K562 (cell line): ENCODE measurements around the gene PGAP3. TPM values are rescaled to one million over a fixed set of nuclear protein-coding genes. Genes with fewer than 3 reads are reported as not detected.

Experiments
- CBFA2T2 ChIP-seq: fragments of 450-650 bp; conservative IDR thresholded peaks from 2 replicates; pipeline ENCODE4 v1.6.1; 2017; ENCODE audit warnings: mild to moderate bottlenecking
- CBX1 ChIP-seq: sonication (generic); IDR thresholded peaks from 2 replicates; pipeline ENCODE4 v1.6.1; 2016; ENCODE audit warnings: antibody characterized with exemption, low read depth, mild to moderate bottlenecking
- CCAR2 ChIP-seq: fragments of 200-400 bp; formaldehyde crosslinking; IDR thresholded peaks from 2 replicates; pipeline ENCODE4 v1.6.1; 2017; ENCODE audit warnings: mild to moderate bottlenecking, low read depth, low read length
- NEUROD1 ChIP-seq: fragments of 150-350 bp; IDR thresholded peaks from 2 replicates; pipeline ENCODE4 v1.6.1; 2014; ENCODE audit warnings: borderline replicate concordance, low read length, low read depth; ENCODE audit not compliant: partially characterized antibody
- NR0B1 ChIP-seq: fragments of 450-650 bp; IDR thresholded peaks from one replicate; pipeline ENCODE4 v1.6.1; 2018; ENCODE audit warnings: mild to moderate bottlenecking, moderate library complexity; ENCODE audit not compliant: partially characterized antibody
- PCBP1 ChIP-seq: fragments of 200-400 bp; formaldehyde crosslinking; IDR thresholded peaks from 2 replicates; pipeline ENCODE4 v1.6.1; 2018; ENCODE audit warnings: mild to moderate bottlenecking, low read depth, low read length; ENCODE audit not compliant: poor library complexity, severe bottlenecking
- RBM15 ChIP-seq: fragments of 200-400 bp; formaldehyde crosslinking; IDR thresholded peaks from 2 replicates; pipeline ENCODE4 v1.6.1; 2018; ENCODE audit warnings: mild to moderate bottlenecking, low read length, moderate library complexity; ENCODE audit not compliant: insufficient read depth
- RERE ChIP-seq: sonication (generic); formaldehyde crosslinking; IDR thresholded peaks from 2 replicates; pipeline ENCODE4 v1.8.0; 2023; ENCODE audit warnings: missing genetic modification reagents, mild to moderate bottlenecking, borderline replicate concordance
- TRIM28 ChIP-seq: fragments of 450-650 bp; IDR thresholded peaks from 2 replicates; pipeline ENCODE4 v1.6.1; 2017
- USF1 ChIP-seq: sonication (generic); formaldehyde crosslinking; IDR thresholded peaks from 2 replicates; pipeline ENCODE4 v1.9.0; 2022; ENCODE audit warnings: mild to moderate bottlenecking, missing genetic modification reagents
- ZNF518B ChIP-seq: fragments of 250-450 bp; sonication (Bioruptor Pico); IDR thresholded peaks from 2 replicates; pipeline ENCODE4 v1.5.0; 2021; ENCODE audit warnings: mild to moderate bottlenecking, moderate library complexity
- polyA plus RNA-seq, 8 experiments: library from polyadenylated mRNA; depleted of rRNA in 4 of 8; stranded (reverse) in 5 of 8; unstranded in 3 of 8; fragments of >200 nt; fragmentation: Nextera tagmentation in 2 of 8; fragmentation: Illumina TruSeq in 1 of 8; extraction: Ambion mirVana in 2 of 8; extraction: Trizol in 1 of 8; gene quantifications; 2 replicates each; pipeline versions ENCODE4 v1.2.1 to v1.2.3, GENCODE V29; 2011 to 2014; ENCODE audit warnings: inconsistent platforms in 1 of 8, missing spikeins in 1 of 8
- total RNA-seq, 7 experiments: library from RNA; depleted of rRNA in 6 of 7; stranded (reverse); fragments of >200 nt in 6 of 7; fragmentation: Illumina TruSeq in 2 of 7; extraction: Trizol in 2 of 7; gene quantifications; 2 replicates each; pipeline versions ENCODE4 v1.2.1 to v1.2.3, GENCODE V29; 2011 to 2021; ENCODE audit warnings: low replicate concordance in 1 of 7
- TF ChIP-seq, protein P1 (sequence below): sonication (generic); formaldehyde crosslinking; IDR thresholded peaks from 2 replicates; pipeline ENCODE4 v1.8.1; 2023; ENCODE audit warnings: mild to moderate bottlenecking, missing genetic modification reagents

Gene PGAP3
- total and polyA plus RNA-seq, 9 of the 15 experiments (the other 6 are each of a cell fraction or from before 2014, with no cell fraction given) = 0.38 to 9.4 (median 4.5) TPM

- no peak for TF ChIP-seq ZNF518B (CRISPR knock-in tag)
- peak; percentile 98 for TF ChIP-seq USF1
- TF ChIP-seq RERE (CRISPR knock-in tag) = no peak
- TF ChIP-seq, protein P1, sequence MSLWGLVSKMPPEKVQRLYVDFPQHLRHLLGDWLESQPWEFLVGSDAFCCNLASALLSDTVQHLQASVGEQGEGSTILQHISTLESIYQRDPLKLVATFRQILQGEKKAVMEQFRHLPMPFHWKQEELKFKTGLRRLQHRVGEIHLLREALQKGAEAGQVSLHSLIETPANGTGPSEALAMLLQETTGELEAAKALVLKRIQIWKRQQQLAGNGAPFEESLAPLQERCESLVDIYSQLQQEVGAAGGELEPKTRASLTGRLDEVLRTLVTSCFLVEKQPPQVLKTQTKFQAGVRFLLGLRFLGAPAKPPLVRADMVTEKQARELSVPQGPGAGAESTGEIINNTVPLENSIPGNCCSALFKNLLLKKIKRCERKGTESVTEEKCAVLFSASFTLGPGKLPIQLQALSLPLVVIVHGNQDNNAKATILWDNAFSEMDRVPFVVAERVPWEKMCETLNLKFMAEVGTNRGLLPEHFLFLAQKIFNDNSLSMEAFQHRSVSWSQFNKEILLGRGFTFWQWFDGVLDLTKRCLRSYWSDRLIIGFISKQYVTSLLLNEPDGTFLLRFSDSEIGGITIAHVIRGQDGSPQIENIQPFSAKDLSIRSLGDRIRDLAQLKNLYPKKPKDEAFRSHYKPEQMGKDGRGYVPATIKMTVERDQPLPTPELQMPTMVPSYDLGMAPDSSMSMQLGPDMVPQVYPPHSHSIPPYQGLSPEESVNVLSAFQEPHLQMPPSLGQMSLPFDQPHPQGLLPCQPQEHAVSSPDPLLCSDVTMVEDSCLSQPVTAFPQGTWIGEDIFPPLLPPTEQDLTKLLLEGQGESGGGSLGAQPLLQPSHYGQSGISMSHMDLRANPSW (CRISPR knock-in tag) = no peak; the same call in 1 of the 2 replicates
- no peak for TF ChIP-seq NEUROD1
- TF ChIP-seq CBFA2T2 = peak; percentile 75
- TF ChIP-seq CCAR2 = no peak
- no peak for TF ChIP-seq NR0B1
- peak; percentile 92 for TF ChIP-seq PCBP1
- peak; percentile 54; the same call in 1 of the 2 replicates for TF ChIP-seq CBX1
- TF ChIP-seq RBM15 = no peak
- no peak for TF ChIP-seq TRIM28
Observed at GRCh38 chr17:39730095-39730921, 42.5 kb upstream of the PGAP3 start, which contains the start of gene MIEN1 (continued).
